ENCODE data around the gene PPOX.

- TF ChIP-seq POLR2A (IDR thresholded peaks at IDR 0.05; ENCODE audit: extremely low read depth, insufficient read length) (no peak), CTCF (IDR thresholded peaks at IDR 0.05; ENCODE audit: low read depth, low read length) (peak; percentile 38), MAX (IDR thresholded peaks at IDR 0.05; ENCODE audit: low read depth, low read length) (no peak)
These were observed 26.5 kb upstream of the PPOX start for GRCh38 chr1:161139766-161140165.

Measured in NB4 (cell line).